Sigmoid colon (tissue), 4 donors: ENCODE data around the gene FGF23.

Experiments
- EP300 ChIP-seq, 4 donors: sonication (generic); formaldehyde crosslinking; IDR thresholded peaks; one replicate each; pipeline ENCODE4 v1.6.1; 2017; ENCODE audit warnings: antibody characterized with exemption in 4 of 4
- POLR2A ChIP-seq, 2 donors: fragments of 450-650 bp; IDR thresholded peaks; one replicate each; pipeline ENCODE4 v1.6.1; 2016; ENCODE audit warnings: antibody characterized with exemption in 2 of 2, mild to moderate bottlenecking in 2 of 2, moderate library complexity in 2 of 2
- POLR2AphosphoS5 ChIP-seq, 4 donors: sonication (generic); formaldehyde crosslinking; IDR thresholded peaks; one replicate each; pipeline ENCODE4 v1.6.1; 2017; ENCODE audit warnings: antibody characterized with exemption in 4 of 4
- TF ChIP-seq, protein P1 (sequence below), 4 experiments: fragments of 450-650 bp in 3 of 4; fragments of 200-600 bp in 1 of 4; IDR thresholded peaks; one replicate each; pipeline ENCODE4 v1.5.1; 2016 to 2019; ENCODE audit warnings: antibody characterized with exemption in 4 of 4, mild to moderate bottlenecking in 3 of 4, moderate library complexity in 2 of 4

GRCh38 chr12:4383304-4383865, 3.9 kb upstream of the FGF23 start:
- TF ChIP-seq, protein P1, sequence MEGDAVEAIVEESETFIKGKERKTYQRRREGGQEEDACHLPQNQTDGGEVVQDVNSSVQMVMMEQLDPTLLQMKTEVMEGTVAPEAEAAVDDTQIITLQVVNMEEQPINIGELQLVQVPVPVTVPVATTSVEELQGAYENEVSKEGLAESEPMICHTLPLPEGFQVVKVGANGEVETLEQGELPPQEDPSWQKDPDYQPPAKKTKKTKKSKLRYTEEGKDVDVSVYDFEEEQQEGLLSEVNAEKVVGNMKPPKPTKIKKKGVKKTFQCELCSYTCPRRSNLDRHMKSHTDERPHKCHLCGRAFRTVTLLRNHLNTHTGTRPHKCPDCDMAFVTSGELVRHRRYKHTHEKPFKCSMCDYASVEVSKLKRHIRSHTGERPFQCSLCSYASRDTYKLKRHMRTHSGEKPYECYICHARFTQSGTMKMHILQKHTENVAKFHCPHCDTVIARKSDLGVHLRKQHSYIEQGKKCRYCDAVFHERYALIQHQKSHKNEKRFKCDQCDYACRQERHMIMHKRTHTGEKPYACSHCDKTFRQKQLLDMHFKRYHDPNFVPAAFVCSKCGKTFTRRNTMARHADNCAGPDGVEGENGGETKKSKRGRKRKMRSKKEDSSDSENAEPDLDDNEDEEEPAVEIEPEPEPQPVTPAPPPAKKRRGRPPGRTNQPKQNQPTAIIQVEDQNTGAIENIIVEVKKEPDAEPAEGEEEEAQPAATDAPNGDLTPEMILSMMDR (IDR thresholded peaks at IDR 0.05) = no peak
- TF ChIP-seq POLR2AphosphoS5 (IDR thresholded peaks at IDR 0.05) (no peak), POLR2A (IDR thresholded peaks at IDR 0.05) (no peak), EP300 (IDR thresholded peaks at IDR 0.05) (no peak)
